HepG2 (cell line): Measurements from ENCODE around the gene SGPL1. TPM values are rescaled to one million over a fixed set of nuclear protein-coding genes. Genes with fewer than 3 reads are reported as not detected.

Source experiments
- ATAC-seq: fragments of 200-7000 bp; cut with Tn5 transposase; 3 replicates; pipeline ENCODE4 v1.9.1; 2020; ENCODE audit warnings: mild to moderate bottlenecking, moderate library complexity
- BruUV-seq: library from RNA; stranded (reverse); fragments of 400-500 nt; replicated peaks from 2 replicates; lab custom pipeline; 2021; lab: Mats Ljungman, UMichigan
- CTCF ChIA-PET: fragments of 300-600 bp; formaldehyde crosslinking; extraction: SDS; loops from one replicate; lab custom pipeline; 2021; ENCODE audit warnings: low total read pairs, inconsistent platforms, low intra/inter-chr PET ratio; lab: Yijun Ruan, JAX
- POLR2A ChIA-PET: fragments of 350-600 bp; sonication (Branson Sonifier 250); formaldehyde crosslinking; loops from one replicate; lab custom pipeline; 2020; ENCODE audit warnings: antibody characterized with exemption, inconsistent platforms; lab: Yijun Ruan, JAX
- DNase-seq: peaks from one replicate; pipeline ENCODE4 v3.0.0-alpha.2; 2015; ENCODE audit warnings: low spot score
- FAIRE-seq: peaks from 3 replicates; lab custom pipeline; 2011; peaks lifted over from hg19 to GRCh38; lab: Jason Lieb, UNC
- H2AFZ ChIP-seq: one replicate; pipeline ENCODE4 v1.6.1; 2011; ENCODE audit warnings: low read length, inconsistent platforms
- H3K27ac ChIP-seq: fragments of 300-600 bp; 3 replicates; pipeline ENCODE4 v1.8.0; 2011; ENCODE audit warnings: mixed run types, mild to moderate bottlenecking, mixed read lengths, low read length, inconsistent platforms; ENCODE audit not compliant: insufficient read depth; ENCODE audit errors: extremely low read length
- H3K27me3 ChIP-seq, 2 experiments: fragments of 200-600 bp in 1 of 2; 2 replicates in 1 of 2; 3 replicates in 1 of 2; pipeline versions ENCODE4 v1.6.0 to v1.8.0; 2011; ENCODE audit warnings: low read length in 2 of 2, mild to moderate bottlenecking in 2 of 2, moderate library complexity in 2 of 2, inconsistent platforms in 1 of 2; ENCODE audit not compliant: insufficient read depth in 2 of 2, control insufficient read depth in 1 of 2
- H3K36me3 ChIP-seq, 2 experiments: fragments of 200-600 bp in 1 of 2; replicated peaks in 1 of 2; 2 replicates in 1 of 2; 3 replicates in 1 of 2; pipeline versions ENCODE4 v1.5.1 to v1.8.0; 2011; ENCODE audit warnings: low read length in 2 of 2, inconsistent platforms in 1 of 2; ENCODE audit not compliant: insufficient read depth in 2 of 2, control insufficient read depth in 1 of 2
- H3K4me1 ChIP-seq: 2 replicates; pipeline ENCODE4 v1.5.1; 2012; ENCODE audit warnings: low read length, inconsistent platforms; ENCODE audit not compliant: insufficient read depth
- H3K4me2 ChIP-seq: 2 replicates; pipeline ENCODE4 v1.6.0; 2011; ENCODE audit warnings: low read depth, low read length, inconsistent platforms
- H3K4me3 ChIP-seq, 3 experiments: fragments of 200-600 bp in 1 of 3; sonication (generic), shearing (Covaris generic) in 1 of 3; replicated peaks in 1 of 3; 2 replicates each; pipeline ENCODE4 v1.5.1; 2011 to 2016; ENCODE audit warnings: low read length in 3 of 3, inconsistent platforms in 2 of 3, low read depth in 2 of 3, mild to moderate bottlenecking in 2 of 3, control low read depth in 1 of 3, mixed read lengths in 1 of 3; ENCODE audit not compliant: insufficient read depth in 1 of 3
- H3K79me2 ChIP-seq: one replicate; pipeline ENCODE4 v1.6.1; 2011; ENCODE audit warnings: low read length, inconsistent platforms; ENCODE audit not compliant: insufficient read depth
- H3K9ac ChIP-seq: 2 replicates; pipeline ENCODE4 v1.6.0; 2011; ENCODE audit warnings: mild to moderate bottlenecking, low read depth, low read length, inconsistent platforms; ENCODE audit not compliant: insufficient read depth
- H3K9me3 ChIP-seq: 2 replicates; pipeline ENCODE4 v1.5.1; 2012; ENCODE audit warnings: mild to moderate bottlenecking, low read length
- H4K20me1 ChIP-seq: 2 replicates; pipeline ENCODE4 v1.6.0; 2011; ENCODE audit warnings: inconsistent platforms, mild to moderate bottlenecking, low read length, moderate library complexity; ENCODE audit not compliant: insufficient read depth
- AGO1 ChIP-seq: fragments of 200-400 bp; formaldehyde crosslinking; IDR thresholded peaks from 2 replicates; pipeline ENCODE4 v1.6.1; 2017; ENCODE audit warnings: mild to moderate bottlenecking, low read depth, low read length, moderate library complexity; ENCODE audit not compliant: poor library complexity, severe bottlenecking
- ATAD3A ChIP-seq: sonication (generic); formaldehyde crosslinking; IDR thresholded peaks from 2 replicates; pipeline ENCODE4 v1.4.0; 2020; ENCODE audit warnings: missing genetic modification reagents
- BCL6 ChIP-seq: IDR thresholded peaks from 2 replicates; pipeline ENCODE4 v1.6.1; 2016; ENCODE audit warnings: missing genetic modification reagents, missing compliant biosample characterization
- BORCS8-MEF2B ChIP-seq: sonication (generic); formaldehyde crosslinking; IDR thresholded peaks from 2 replicates; pipeline ENCODE4 v1.8.0; 2022; ENCODE audit warnings: mild to moderate bottlenecking, missing genetic modification reagents
- CBX1 ChIP-seq: IDR thresholded peaks from one replicate; pipeline ENCODE4 v1.6.1; 2016; ENCODE audit warnings: antibody characterized with exemption, low read depth
- CEBPG ChIP-seq: IDR thresholded peaks from 2 replicates; pipeline ENCODE4 v1.6.1; 2016
- CHD2 ChIP-seq: IDR thresholded peaks from 2 replicates; pipeline ENCODE4 v1.6.1; 2011; ENCODE audit warnings: low read depth, low read length, improper control_type of control experiment
- ELF3 ChIP-seq: IDR thresholded peaks from 2 replicates; pipeline ENCODE4 v1.6.1; 2016; ENCODE audit warnings: missing genetic modification reagents, missing compliant biosample characterization
- POLR2G ChIP-seq: fragments of 200-400 bp; formaldehyde crosslinking; IDR thresholded peaks from 2 replicates; pipeline ENCODE4 v1.6.1; 2018; ENCODE audit warnings: mild to moderate bottlenecking, low read depth, low read length, moderate library complexity
- PRMT3 ChIP-seq: sonication (generic); formaldehyde crosslinking; IDR thresholded peaks from 2 replicates; pipeline ENCODE4 v1.8.1; 2022; ENCODE audit warnings: low read depth, mild to moderate bottlenecking, moderate library complexity, missing genetic modification reagents, borderline replicate concordance
- RBM39 ChIP-seq: fragments of 200-400 bp; formaldehyde crosslinking; IDR thresholded peaks from one replicate; pipeline ENCODE4 v1.6.1; 2018; ENCODE audit warnings: antibody characterized with exemption, mild to moderate bottlenecking, low read depth, low read length; ENCODE audit not compliant: poor library complexity, severe bottlenecking
- YEATS4 ChIP-seq: sonication (generic); formaldehyde crosslinking; IDR thresholded peaks from 2 replicates; pipeline ENCODE4 v1.4.0; 2020; ENCODE audit warnings: missing genetic modification reagents, borderline replicate concordance
- ZBTB43 ChIP-seq: sonication (generic); formaldehyde crosslinking; conservative IDR thresholded peaks from 2 replicates; pipeline ENCODE4 v1.4.0; 2020; ENCODE audit warnings: missing genetic modification reagents
- ZFX ChIP-seq: sonication (generic); formaldehyde crosslinking; IDR thresholded peaks from 2 replicates; pipeline ENCODE4 v1.4.0; 2020; ENCODE audit warnings: mild to moderate bottlenecking, low read depth, missing genetic modification reagents, moderate library complexity
- ZMYM4 ChIP-seq: sonication (generic); formaldehyde crosslinking; IDR thresholded peaks from 2 replicates; pipeline ENCODE4 v1.8.1; 2023; ENCODE audit warnings: mild to moderate bottlenecking, missing genetic modification reagents
- ZNF256 ChIP-seq: sonication (generic); formaldehyde crosslinking; conservative IDR thresholded peaks from 2 replicates; pipeline ENCODE4 v1.4.0; 2020; ENCODE audit warnings: missing genetic modification reagents
- ZNF333 ChIP-seq: sonication (generic); formaldehyde crosslinking; IDR thresholded peaks from 2 replicates; pipeline ENCODE4 v1.4.0; 2020; ENCODE audit warnings: mild to moderate bottlenecking, missing genetic modification reagents, borderline replicate concordance
- ZNF432 ChIP-seq: sonication (generic); formaldehyde crosslinking; IDR thresholded peaks from 2 replicates; pipeline ENCODE4 v1.5.0; 2020; ENCODE audit warnings: missing genetic modification reagents, mild to moderate bottlenecking, borderline replicate concordance
- ZNF839 ChIP-seq: sonication (generic); formaldehyde crosslinking; IDR thresholded peaks from 2 replicates; pipeline ENCODE4 v1.4.0; 2020; ENCODE audit warnings: missing genetic modification reagents, mild to moderate bottlenecking, borderline replicate concordance
- WGBS: methylation state at CpG from one replicate; pipeline ENCODE4 v1.1.6; 2017; ENCODE audit warnings: low lambda C conversion rate; 5-methylcytosine and 5-hydroxymethylcytosine counted together
- in situ Hi-C: cut with HindIII; loops from 2 replicates; pipeline ENCODE4 v1.10.0; 2017; ENCODE audit warnings: low pct_unique_long_range_greater_than_20kb; ENCODE audit not compliant: extremely low pct_ligation_motif_present
- intact Hi-C: fragments of 100-400 bp; cut with micrococcal nuclease; formaldehyde crosslinking; loops from one replicate; pipeline ENCODE4 v1.10.0; 2022; ENCODE audit not compliant: unreplicated experiment
- polyA plus RNA-seq, 8 experiments: library from polyadenylated mRNA; depleted of rRNA in 3 of 8; stranded (reverse) in 7 of 8; unstranded in 1 of 8; fragments of >200 nt; fragmentation: Illumina TruSeq in 4 of 8; extraction: Trizol in 4 of 8; gene quantifications; 2 replicates each; pipeline versions ENCODE4 v1.2.1 to v1.2.3, GENCODE V29; 2011 to 2016; ENCODE audit warnings: low read depth in 4 of 8, missing spikeins in 1 of 8, mixed read lengths in 1 of 8; ENCODE audit not compliant: insufficient read depth in 1 of 8
- total RNA-seq, 5 experiments: library from RNA; depleted of rRNA; stranded (reverse); fragments of >200 nt; fragmentation: Illumina TruSeq; extraction: Trizol; gene quantifications; 2 replicates each; pipeline ENCODE4 v1.2.3, GENCODE V29; 2016; ENCODE audit warnings: low read depth in 1 of 5

The SGPL1 gene
- total and polyA plus RNA-seq, 2 of the 13 experiments (the other 11 are each of a cell fraction or from before 2014, with no cell fraction given) = 17.6 to 25.0 TPM

DNA sequence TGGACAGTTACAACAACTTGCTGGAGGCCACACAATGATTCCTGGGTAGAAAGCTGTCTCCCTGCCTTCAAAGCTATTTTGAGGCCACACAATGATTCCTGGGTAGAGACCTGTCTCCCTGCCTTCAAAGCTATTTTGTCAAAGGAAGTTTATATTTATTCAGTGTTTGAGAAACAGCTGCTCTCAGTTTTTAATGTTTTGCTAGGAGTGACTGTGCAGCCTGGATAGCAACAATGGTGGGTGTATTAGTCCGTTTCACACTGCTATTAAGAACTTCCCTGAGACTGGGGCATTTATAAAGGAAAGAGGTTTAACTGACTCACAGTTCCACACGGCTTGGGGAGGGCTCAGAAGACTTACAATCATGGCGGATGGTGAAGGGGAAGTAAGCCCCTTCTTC, 3.9 kb upstream of the SGPL1 start:
- intact Hi-C loops (no loop called here), in situ Hi-C loops (no loop called here)
- H2AFZ ChIP-seq = no peak overlapping the region
- no peak for TF ChIP-seq ZNF839 (CRISPR knock-in tag)
- no peak for TF ChIP-seq ZNF333 (CRISPR knock-in tag)
- TF ChIP-seq ZFX = no peak
- TF ChIP-seq ELF3 (CRISPR knock-in tag) = no peak
- TF ChIP-seq ZNF256 = no peak
- peak; percentile 28; the same call in 1 of the 2 replicates for TF ChIP-seq BCL6
- no peak for FAIRE-seq
- no TSS peak for BruUV-seq
- no peaks in the 10 kb centered on the region for H3K36me3 ChIP-seq
- H4K20me1 ChIP-seq = no peaks in the 10 kb centered on the region
- no peak for ATAC-seq
- H3K79me2 ChIP-seq = no peaks in the 10 kb centered on the region
- no peak overlapping the region for H3K4me3 ChIP-seq
- no peak overlapping the region for H3K4me2 ChIP-seq
- no peak overlapping the region for H3K9ac ChIP-seq
- H3K27ac ChIP-seq = no peak overlapping the region
- H3K27me3 ChIP-seq = no peaks in the 10 kb centered on the region; a peak in 1 of 5 replicates
- DNase-seq = no peak
- WGBS = 28% methylated on average over 3 of the region's 3 CpGs
- CTCF ChIA-PET = no interaction called here
- peaks cover 29% of the 10 kb centered on the region for H3K4me1 ChIP-seq
- H3K9me3 ChIP-seq = no peaks in the 10 kb centered on the region
- POLR2A ChIA-PET = no interaction called here

DNA sequence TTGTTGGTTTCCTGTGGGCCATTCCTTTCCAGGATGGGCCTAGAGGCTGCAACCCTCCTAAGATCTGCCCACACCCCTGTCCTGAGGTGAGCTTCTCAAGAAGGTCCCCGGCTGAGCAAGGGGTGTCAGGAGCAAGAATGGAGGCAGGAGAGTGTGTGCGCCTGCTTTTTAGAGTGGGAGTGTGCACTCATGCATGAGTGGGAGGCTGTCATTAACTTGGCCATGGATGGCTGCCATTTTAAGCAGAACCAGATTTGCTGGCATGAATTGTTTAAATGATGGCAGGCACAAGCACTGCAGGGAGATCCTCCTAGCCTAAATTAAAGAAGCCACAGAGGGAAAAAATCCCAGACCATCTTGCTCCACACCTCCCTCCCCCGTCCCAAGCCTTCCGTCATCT, 2.9 kb upstream of the SGPL1 start:
- no peak for ATAC-seq
- intact Hi-C loops = no loop called here

More for the DNA sequence above, 2.9 kb upstream of the SGPL1 start:
- no peak overlapping the region for H3K27ac ChIP-seq
- peaks cover 37% of the 10 kb centered on the region for H3K4me1 ChIP-seq
- no peak overlapping the region for H3K4me2 ChIP-seq
- no peak overlapping the region for H3K4me3 ChIP-seq
- in situ Hi-C loops = no loop called here
- no peaks in the 10 kb centered on the region for H3K9me3 ChIP-seq
- no peak overlapping the region for H3K9ac ChIP-seq
- CTCF ChIA-PET = no interaction called here
- no peaks in the 10 kb centered on the region; a peak in 1 of 5 replicates for H3K27me3 ChIP-seq
- H3K79me2 ChIP-seq = peaks cover 4% of the 10 kb centered on the region
- BruUV-seq = no TSS peak
- FAIRE-seq = no peak
- H2AFZ ChIP-seq = no peak overlapping the region
- WGBS = 75% methylated on average over 4 of the region's 4 CpGs
- POLR2A ChIA-PET = no interaction called here
- no peak for TF ChIP-seq ZBTB43 (CRISPR knock-in tag)
- TF ChIP-seq CEBPG = no peak
- no peak for TF ChIP-seq YEATS4 (CRISPR knock-in tag)
- no peak for TF ChIP-seq ZMYM4
- no peak for TF ChIP-seq CHD2
- TF ChIP-seq CBX1 = no peak
- no peak for TF ChIP-seq ATAD3A
- no peak for TF ChIP-seq AGO1
- no peak for TF ChIP-seq POLR2G
- no peak for TF ChIP-seq BORCS8-MEF2B
- no peak for TF ChIP-seq RBM39
- TF ChIP-seq ZNF432 (CRISPR knock-in tag) = no peak
- TF ChIP-seq PRMT3 (CRISPR knock-in tag) = no peak
- TF ChIP-seq, all 625 proteins: peak for 0
- DNase-seq = no peak
- Histone ChIP-seq H3K36me3 (no peaks in the 10 kb centered on the region), H4K20me1 (no peaks in the 10 kb centered on the region)
